Hematopoietic multipotent progenitor cell treated with erythropoietin and hydrocortisone succinate and interleukin-3 and kit ligand, for 17 days (in vitro differentiated cells): ENCODE results near the gene OLFM2.
"Not testable (repeated sequence)": the region's sequence is repeated elsewhere in the genome, so short reads cannot be mapped to it uniquely, and the experiment has no call there.

ENCODE experiments used
- DNase-seq: peaks from one replicate; pipeline ENCODE4 v3.0.0-alpha.2; 2015; ENCODE audit warnings: low spot score

OLFM2 gene

DNA sequence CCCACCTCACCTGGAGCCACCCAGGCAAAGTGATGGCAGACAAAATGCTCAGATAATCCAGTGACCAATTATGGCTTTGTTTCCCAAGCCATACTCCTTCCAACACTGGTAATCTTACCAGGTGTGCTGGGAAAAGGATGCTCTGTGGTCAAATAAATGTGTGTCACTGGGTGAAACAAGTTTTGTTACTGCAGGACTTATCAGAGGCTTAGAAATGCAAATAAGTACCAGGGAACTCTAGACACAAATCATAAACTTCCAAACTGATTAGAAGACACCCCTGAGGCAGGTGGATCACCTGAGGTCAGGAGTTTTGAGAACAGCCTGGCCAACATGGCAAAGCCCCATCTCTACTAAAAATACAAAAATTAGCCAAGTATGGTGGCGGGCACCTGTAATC, 74.8 kb downstream of the OLFM2 start:
- DNase-seq, result no peak

- no peak for DNase-seq
Observed at GRCh38 chr19:9860407-9860806, 75.9 kb downstream of the OLFM2 start.

GRCh38 chr19:9858766-9859165, 77.5 kb downstream of the OLFM2 start:
- no peak for DNase-seq

DNA sequence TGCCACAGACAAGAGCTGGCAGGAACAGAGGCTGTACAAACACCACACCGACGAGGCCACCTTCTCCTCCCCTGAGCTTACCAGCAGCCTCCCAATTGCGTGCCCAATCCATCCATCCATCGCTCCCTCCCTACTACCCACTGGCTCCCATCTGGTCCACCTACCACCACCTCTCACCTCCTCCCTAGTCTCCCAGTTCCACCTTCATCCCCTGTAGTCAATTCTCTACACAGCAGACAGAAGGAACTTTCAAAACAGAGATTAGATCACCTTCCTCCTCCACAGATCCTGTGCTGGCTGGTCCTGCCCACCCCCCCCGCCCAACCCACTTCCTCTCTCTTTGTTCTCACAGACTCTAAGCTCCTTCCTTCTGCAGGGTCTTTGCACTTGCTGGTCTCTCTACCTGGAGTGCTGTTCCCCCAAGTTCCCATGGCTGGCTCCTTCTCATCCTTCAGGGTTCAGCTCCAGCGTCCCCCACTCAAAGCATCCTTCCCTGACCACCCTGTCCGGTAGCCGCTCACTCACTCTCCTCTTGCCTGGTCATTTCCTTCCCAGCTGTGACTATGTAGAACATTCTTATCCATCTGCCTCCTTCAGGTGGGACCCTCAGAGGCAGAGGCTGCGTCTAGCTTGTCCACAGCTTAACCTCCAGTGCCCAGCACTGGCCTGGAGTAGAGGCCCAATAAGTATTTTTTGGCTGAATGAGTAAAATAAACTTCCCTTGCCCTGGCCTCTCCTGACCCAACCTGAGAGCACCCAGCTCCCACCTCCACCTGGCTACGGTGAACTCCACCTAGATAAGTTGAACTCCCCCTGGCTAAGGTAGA, 78.2 kb downstream of the OLFM2 start:
- DNase-seq, result no peak

GRCh38 chr19:9857076-9857721, 79.1 kb downstream of the OLFM2 start:
- no peak for DNase-seq

DNA sequence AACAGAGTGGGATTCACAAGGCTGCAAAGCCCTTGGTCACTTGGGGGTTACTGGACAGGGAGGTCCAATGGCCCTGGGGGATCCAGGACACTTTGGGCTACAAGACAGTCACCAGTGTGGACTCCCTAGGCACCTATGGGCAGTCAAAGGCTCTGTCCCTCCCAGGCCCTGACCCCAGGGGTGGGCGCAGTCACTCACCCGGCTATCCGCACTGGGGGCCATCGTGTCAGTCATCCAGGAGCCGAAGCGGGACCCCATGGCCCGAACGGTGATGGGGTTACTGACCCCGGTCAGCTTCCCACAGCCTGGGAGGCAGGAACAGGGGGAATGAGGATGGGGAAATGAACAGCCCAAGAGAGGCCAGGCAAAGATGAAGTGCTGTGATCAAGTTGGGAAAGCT, 79.7 kb downstream of the OLFM2 start:
- no peak for DNase-seq

DNA sequence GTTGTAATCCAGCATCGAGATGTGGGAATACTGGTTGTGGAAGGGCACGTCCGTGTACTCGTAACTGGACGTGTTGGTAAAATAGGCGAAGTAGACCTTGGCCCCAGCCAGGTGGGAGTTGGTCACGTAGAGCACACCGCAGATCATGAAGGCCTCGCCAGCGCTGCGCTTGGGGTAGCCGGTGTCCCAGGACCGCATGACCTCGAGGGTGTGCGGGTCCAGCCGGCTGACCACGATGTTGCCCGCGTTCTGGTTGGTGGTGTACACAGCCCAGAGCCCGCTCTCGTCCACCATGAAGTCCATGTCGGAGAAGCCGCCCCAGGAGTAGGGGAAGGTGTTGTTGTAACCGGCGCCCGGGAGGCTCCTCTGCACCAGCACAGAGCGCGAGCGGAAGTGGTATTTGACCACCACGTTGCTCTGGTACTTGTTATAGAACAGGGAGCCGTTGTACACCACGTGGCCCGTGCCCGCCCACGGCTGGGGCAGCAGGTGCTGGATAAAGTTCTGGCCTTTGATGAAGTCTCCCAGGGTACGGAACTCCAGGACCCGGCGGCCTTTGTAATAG, 82.0 kb downstream of the OLFM2 start:
- DNase-seq, result no peak

DNA sequence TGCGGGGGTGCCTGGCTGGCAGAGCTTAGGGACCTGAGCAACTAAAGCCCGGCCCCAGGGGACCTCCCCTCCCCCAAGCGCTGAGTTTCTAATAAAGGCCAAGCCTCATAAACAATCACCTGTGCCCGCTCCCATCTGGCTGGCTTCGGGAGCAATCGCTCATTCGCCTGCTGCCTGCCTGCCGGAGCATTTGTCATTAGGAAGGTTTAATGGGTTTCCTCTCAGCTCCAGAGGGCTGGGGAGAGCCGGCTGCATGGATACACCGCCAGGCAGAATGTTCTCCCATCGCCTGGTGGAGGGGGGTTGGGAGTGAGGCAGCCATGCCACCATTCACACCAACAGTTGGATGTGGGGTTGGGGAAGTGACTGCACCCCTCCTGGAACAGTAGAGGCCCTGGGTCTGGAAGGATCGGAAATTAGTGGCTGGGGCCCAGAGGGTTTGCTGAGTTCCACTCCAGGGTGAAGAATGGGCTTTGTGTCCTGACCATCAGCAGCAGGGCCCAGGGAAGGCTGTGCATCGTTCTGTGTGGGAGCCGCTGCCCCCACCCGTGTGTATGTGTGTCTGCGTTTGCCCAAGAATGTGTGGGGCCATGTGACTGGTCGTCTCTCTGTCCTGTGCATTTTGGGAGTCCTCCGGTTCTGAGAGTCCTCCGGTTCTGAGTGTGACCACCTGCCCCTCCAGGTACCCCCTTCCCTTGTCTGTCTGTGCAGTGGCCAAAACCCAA, 85.9 kb downstream of the OLFM2 start:
- no peak for DNase-seq

DNA sequence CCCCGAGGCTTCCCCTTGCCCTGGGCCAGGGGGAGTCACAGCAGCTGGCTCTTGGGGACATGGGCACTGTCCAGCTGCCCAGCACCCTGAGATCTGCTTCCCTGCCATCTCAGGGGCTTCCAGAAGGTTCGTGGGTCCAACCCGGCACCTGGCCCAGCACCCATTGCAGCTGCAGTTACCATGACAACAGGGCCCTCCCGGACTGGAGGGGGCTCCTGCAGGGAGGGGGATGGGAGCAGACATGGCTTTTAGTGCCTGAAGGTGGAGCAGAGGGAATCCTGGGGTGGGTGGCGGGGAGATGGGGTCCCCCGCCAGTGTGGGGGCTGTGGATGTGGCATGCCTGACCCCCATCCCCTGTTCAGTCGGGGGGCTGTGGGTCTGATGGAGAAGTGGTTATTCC, 86.5 kb downstream of the OLFM2 start:
- DNase-seq, result no peak

DNA sequence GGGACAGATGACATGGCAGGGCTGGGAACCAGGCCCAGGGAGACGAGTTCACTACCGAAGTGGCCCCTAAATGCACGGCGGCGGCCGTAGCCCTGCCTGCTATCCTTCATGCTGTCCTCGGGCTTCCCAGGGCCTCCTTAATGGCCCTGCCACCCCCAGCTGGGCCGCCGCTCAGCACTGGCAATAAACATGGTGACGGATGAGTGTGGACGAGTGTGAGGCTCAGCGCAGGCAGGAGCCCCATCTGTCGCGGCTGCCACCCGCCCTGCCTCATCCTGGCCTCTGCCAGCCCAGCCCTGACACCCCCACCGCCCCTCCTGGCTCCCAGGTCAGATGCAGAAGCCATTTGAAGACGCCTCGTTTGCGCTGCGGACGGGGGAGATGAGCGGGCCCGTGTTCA, 87.6 kb downstream of the OLFM2 start:
- DNase-seq, result no peak

DNA sequence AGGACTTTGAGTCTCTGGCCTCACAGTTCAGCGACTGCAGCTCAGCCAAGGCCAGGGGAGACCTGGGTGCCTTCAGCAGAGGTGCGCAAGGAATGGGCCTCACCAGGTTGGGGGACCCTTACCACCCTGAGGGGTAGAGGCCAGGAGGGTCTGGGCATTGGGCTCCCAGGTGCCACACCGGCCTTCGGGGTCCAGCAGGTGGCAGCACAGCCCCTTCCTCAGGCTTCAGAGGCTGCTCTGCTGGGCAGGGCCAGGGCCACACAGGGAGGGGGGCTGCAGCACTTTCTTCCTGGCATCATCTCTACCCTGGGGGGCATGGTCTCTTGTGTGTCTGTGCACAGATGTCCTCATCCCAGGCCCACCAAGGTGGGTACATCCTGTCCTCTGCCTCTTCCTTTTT, 88.3 kb downstream of the OLFM2 start:
- no peak for DNase-seq

GRCh38 chr19:9847087-9847671, 89.1 kb downstream of the OLFM2 start:
- peak; percentile 24 for DNase-seq

- not testable (repeated sequence) for DNase-seq
Observed at GRCh38 chr19:9843626-9844273, 92.6 kb downstream of the OLFM2 start.

- no peak for DNase-seq
Observed at GRCh38 chr19:9842834-9843625, 93.3 kb downstream of the OLFM2 start.

DNA sequence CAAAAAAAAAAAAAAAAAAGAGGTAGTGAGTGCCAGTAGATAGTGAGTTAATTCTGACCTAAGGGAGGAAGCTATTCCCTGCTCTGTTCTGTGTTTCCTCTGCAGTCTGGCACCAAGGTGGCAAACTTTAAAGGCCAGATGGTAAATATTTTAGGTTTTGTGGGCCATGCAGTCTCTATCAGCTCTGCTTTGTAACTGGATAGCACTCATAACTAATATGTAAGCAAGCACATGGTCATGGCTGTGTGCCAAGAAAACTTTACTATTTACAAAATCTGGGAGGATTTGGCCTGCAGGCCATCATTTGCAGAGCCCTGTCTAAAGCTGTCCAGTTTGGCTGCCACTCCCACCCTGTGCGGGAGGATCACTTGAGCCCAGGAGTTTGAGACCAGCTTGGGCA, 96.9 kb downstream of the OLFM2 start:
- no peak for DNase-seq

DNA sequence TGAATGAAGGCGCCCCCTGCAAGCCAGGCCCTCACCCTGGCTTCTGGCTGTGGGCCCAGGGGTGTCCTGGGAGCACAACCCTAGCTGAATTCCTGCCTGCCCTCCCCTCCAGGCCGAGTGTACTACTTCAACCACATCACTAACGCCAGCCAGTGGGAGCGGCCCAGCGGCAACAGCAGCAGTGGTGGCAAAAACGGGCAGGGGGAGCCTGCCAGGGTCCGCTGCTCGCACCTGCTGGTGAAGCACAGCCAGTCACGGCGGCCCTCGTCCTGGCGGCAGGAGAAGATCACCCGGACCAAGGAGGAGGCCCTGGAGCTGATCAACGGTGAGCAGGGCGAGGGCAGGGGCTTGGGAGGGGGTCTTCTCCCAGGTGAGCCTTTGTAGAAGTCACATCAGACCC, 98.0 kb downstream of the OLFM2 start:
- no peak for DNase-seq

- peak; percentile 27 for DNase-seq
Observed at GRCh38 chr19:9836021-9836420, 100.3 kb downstream of the OLFM2 start.

DNA sequence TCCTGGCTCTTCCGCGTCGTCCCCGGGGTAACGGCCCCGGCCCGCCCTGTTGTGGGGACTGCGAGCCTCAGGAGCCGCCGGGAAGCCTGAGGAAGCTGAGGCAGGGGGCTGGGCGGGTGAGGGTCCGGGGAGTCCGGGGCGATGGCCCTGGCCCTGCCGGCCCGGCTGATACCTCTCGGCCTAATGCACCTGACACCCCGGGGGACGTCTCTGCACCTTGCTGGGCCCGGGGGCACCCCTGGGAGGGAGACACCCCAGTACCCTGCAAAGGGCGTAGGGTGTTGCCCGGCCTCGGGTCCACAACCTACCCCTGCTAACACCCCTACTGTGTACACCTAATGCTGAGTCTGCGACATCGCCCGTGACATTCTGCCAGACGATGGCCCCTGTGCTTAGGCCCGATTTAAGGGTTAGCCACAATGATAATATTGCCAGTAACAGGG, 100.8 kb downstream of the OLFM2 start:
- DNase-seq, result no peak

DNA sequence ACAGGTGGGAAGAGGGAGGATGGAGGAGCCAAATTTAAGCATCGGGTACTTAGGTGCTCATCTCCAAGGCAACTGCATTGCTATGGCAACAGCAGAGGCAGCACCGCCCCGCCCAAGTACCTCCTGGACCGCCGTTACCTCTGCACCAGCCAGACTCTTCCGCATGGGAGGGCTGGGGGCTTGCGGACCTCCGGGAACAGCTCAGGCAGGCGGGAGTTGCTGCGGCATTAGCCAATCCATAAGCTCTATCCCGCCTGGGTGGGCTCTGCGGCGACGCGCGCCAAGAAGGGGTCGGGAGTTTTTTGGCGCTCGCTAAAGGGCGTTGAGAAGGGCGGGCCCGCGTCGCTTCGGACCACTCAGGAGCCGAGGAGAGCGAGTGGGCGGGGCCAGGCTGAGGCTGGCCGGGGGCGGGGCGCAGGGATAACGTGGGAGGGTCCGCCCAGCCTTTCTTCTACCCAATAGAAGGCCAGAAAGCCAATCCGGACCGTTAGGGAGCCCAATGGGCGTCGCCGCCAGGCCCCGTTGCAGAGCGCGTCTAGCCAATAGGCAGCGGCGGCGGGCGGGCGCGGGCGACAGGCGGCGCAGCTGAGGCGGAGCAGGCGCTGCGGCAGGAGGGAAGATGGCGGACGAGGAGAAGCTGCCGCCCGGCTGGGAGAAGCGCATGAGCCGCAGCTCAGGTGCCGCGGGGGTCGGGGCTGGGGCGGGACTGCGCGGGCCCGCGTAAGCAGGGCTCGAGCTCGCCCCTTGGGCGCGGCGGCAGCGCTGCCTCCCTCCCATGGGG, 101.4 kb downstream of the OLFM2 start, which contains the start of gene PIN1:
PIN1 (plus strand) TSS at position 593 of the 781 bp plus-strand sequence; CDS start at position 620, 27 bp downstream.
- peak; percentile 99 for DNase-seq

DNA sequence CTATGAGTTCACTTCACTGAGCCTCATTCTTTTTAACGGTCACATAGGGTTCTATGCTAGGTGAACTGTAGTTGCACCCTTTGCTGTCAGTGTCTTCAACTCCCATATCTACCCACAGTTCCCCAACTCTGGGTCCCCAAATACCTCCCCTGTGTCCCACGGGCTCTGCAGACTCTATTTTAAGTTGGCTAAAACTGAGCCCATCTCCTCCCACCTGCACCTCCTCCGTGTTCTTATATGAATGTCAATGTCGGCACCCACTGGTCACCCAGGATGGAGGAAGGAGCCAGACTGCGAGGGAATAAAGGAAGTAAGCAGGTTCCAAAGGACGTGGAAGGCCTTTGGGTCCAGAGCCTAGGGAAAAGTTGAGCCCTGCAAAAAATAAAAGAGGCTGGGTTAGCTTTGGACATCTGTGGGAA, 102.0 kb downstream of the OLFM2 start:
- no peak for DNase-seq
